ENCODE measurements around the gene SLIT1. TPM values are rescaled to one million over a fixed set of nuclear protein-coding genes. Genes with fewer than 3 reads are reported as not detected.

SLIT1 gene
- total RNA-seq, 1 donor from 2014 or later: 0.12 TPM

DNA sequence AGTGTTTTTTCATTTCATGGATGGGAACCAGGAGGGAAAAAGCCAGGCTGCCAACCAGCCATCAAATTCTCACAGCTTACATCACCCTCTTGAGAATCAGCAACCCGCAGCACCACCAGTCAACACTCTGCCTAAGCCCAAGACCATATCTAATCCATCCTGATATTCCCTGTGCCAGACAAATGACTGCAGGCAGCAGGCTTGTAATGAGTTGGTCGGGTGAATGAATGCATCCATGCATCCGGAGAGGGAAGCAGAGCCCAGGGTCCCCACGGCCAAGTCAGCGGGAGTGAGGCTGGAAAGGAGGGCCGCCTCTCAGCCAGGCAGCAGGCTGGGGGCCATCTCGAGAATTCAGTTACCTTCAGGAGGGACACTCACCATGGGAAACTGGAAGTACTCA, 46.9 kb downstream of the SLIT1 start:
- H3K4me3 ChIP-seq (ENCODE audit: low read depth, low read length): no peak overlapping the region
- TF ChIP-seq, protein P1, sequence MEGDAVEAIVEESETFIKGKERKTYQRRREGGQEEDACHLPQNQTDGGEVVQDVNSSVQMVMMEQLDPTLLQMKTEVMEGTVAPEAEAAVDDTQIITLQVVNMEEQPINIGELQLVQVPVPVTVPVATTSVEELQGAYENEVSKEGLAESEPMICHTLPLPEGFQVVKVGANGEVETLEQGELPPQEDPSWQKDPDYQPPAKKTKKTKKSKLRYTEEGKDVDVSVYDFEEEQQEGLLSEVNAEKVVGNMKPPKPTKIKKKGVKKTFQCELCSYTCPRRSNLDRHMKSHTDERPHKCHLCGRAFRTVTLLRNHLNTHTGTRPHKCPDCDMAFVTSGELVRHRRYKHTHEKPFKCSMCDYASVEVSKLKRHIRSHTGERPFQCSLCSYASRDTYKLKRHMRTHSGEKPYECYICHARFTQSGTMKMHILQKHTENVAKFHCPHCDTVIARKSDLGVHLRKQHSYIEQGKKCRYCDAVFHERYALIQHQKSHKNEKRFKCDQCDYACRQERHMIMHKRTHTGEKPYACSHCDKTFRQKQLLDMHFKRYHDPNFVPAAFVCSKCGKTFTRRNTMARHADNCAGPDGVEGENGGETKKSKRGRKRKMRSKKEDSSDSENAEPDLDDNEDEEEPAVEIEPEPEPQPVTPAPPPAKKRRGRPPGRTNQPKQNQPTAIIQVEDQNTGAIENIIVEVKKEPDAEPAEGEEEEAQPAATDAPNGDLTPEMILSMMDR (conservative IDR thresholded peaks at IDR 0.05; ENCODE audit: low read depth, low read length): no peak
- DNase-seq (ENCODE audit: low read depth): no peak

GRCh38 chr10:97138174-97138573, 47.6 kb downstream of the SLIT1 start:
- no peak for DNase-seq (ENCODE audit: low read depth)
- no peak overlapping the region for H3K4me3 ChIP-seq (ENCODE audit: low read depth, low read length)
- TF ChIP-seq, protein P1 (conservative IDR thresholded peaks at IDR 0.05; ENCODE audit: low read depth, low read length): peak; percentile 55

DNA sequence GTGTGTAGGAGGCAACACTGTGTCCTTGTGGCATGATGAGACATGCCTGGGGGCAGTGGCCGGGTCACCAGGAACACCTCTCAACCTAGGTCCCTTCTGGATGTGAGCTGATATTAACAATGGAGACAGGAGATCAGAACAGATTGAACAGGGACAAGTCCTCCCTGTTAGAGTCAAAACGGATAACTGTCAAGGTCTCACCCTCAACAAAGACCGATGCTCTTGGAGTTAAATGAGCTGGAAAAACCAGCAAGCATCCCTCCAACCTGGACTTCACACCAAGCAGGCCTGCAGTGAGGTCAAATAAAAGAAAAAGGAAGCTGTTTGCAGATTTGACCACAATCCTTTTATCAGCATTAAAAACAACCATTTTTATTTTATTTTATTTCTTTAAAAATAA, 49.0 kb downstream of the SLIT1 start:
- TF ChIP-seq, protein P1 (conservative IDR thresholded peaks at IDR 0.05; ENCODE audit: low read depth, low read length): no peak
- H3K4me3 ChIP-seq (ENCODE audit: low read depth, low read length): no peak overlapping the region
- DNase-seq (ENCODE audit: low read depth): no peak

- DNase-seq (ENCODE audit: low read depth): no peak
- TF ChIP-seq, protein P1 (conservative IDR thresholded peaks at IDR 0.05; ENCODE audit: low read depth, low read length): no peak
- H3K4me3 ChIP-seq (ENCODE audit: low read depth, low read length): no peak overlapping the region
These were observed 50.3 kb downstream of the SLIT1 start for GRCh38 chr10:97135464-97135863.

- no peak overlapping the region for H3K4me3 ChIP-seq (ENCODE audit: low read depth, low read length)
- TF ChIP-seq, protein P1 (conservative IDR thresholded peaks at IDR 0.05; ENCODE audit: low read depth, low read length): no peak
- DNase-seq (ENCODE audit: low read depth): no peak
These were observed 50.8 kb downstream of the SLIT1 start for GRCh38 chr10:97134983-97135382.

DNA sequence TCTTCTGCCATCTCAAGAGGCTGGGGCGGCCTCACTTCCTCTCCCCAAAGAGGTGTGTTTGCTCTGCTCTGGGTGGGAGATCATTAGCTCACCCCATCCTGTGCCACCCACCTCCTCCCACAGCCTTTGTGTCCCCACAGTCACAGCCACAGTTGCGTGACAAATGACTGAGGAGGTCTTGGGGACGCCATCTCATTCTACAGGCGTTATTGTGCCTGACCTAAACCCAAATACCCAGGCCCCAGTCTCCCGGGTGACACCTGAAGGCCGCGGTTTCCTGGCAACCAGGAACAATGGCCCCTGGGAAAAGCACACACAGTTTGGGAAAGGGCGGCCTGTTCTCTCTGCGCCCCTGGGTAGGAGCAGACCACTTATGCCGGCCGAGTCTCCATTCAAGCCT, 51.6 kb downstream of the SLIT1 start:
- TF ChIP-seq, protein P1 (conservative IDR thresholded peaks at IDR 0.05; ENCODE audit: low read depth, low read length): no peak
- DNase-seq (ENCODE audit: low read depth): no peak
- H3K4me3 ChIP-seq (ENCODE audit: low read depth, low read length): no peak overlapping the region

GRCh38 chr10:97132273-97132672, 53.5 kb downstream of the SLIT1 start:
- TF ChIP-seq, protein P1 (conservative IDR thresholded peaks at IDR 0.05; ENCODE audit: low read depth, low read length): no peak
- no peak overlapping the region for H3K4me3 ChIP-seq (ENCODE audit: low read depth, low read length)
- no peak for DNase-seq (ENCODE audit: low read depth)
